HG02884 (cell line): ENCODE results near the gene PIEZO2.
"Not testable (repeated sequence)": the region's sequence is repeated elsewhere in the genome, so short reads cannot be mapped to it uniquely, and the experiment has no call there.

Experiments used
- ATAC-seq: cut with Tn5 transposase; IDR thresholded peaks from one replicate; pipeline ENCODE4 v1.9.1; 2021; ENCODE audit warnings: mild to moderate bottlenecking, moderate library complexity; ENCODE audit not compliant: unreplicated experiment

PIEZO2 gene

DNA sequence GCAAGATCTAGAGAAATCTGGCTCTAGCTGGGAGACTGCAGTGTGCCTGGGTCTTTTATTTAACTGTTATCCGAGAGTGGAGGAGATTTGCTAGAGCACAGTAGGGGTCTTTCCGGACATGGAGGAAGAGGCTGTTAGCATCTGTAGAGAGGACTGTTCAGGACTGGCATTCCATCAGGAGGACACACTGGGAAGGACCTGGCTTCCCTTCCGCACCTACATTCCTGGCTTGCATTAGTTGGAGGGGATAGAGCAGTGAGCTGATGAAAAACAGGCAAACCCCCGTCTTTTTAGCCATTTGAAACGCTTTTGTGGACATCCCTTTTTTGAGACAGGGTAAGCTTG lies 874 bp upstream of the PIEZO2 start:
- no peak for ATAC-seq

DNA sequence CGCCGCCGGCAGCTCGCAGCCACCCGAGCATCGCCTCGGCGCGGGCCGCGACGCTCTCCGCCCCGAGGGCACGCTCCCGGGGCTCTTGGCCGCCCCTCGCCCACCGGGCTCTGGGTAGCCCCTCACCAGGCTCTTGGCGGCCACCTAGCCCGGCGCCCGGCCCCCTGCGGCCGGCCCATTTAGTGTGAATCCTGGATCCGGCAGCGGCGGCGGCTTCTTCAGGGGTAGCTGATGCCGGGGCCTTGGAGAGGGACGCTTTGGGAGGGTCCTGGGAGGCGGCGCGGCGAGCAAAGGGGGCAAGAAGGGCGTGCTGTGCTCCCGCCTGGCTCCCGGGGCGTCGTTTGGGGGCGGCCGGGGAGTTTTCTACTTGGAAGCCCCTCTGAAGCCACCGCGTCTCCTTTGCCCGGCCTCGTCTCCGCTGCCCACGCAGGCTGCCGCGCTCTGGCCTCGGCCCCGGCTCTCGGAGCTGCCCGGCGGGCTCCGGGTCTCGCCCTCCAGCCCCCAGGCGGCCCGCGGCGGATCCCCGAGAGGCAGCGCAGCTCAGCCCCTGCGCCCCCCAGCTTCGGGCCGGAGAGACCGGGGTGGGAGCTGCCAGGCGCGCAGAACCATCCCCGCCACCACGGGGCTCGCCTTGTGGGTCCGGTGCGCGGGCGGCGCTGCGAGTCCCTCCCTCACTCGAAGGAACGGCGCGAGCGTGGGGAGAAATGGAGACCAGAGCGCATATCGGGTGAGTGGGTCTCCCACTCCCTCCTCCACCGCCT lies 509 bp downstream of the PIEZO2 start:
- peak; percentile 12 for ATAC-seq

DNA sequence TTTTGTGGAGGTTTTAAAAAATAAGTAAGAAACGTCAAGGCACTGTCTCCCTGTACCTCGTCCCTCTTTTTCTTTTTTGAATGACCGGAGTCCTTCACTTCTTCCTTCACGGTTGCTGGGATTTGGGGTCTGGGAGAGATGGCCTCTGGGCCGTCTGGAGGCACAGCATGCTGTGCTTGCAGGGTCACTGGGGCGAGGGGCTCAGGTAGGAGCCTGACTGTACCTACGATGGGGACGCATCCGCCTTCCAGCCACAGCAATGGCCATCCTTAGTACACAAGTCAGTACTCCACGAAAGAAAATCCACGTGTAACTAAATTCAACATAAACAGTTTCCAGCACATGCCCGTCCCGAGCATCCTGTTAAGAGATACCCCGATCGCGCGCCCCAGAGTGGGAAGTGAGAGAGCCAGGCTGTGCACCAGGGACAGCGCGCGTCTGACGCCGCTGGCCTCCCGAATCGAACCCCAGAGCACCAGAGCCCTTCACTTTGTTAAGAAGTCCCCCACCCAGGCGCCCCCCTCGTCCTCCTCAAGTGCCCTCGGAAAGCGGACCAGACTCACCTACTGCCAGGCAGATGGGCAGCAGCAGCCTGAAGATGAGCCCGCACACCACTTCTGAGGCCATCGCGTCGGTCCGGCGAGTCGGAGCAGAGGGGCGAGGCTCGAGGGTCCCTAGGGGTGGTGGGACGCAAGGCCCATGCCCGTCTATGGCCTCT lies 1.2 kb downstream of the PIEZO2 start:
- no peak for ATAC-seq

- ATAC-seq = no peak
Measured at GRCh38 chr18:11147371-11147951, 1.9 kb downstream of the PIEZO2 start.

DNA sequence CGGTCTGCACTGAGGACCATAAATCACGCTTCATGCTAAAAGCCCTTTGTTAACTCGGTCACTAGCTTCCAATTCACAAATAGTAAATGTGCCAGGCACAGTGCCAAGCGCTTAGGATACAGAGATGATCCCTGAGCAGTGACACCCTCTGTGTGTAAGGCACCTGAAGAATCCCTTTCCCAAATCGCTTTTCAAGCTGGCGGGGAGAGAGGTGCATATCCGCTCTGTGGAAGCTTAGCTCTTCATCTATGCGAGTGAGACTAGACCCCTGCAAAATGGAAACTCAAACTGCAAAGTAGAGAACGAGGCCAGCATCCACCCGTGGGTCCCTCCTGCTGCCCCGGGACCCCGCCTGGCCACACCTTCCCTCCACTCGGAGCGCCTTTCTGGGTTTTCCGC lies 2.4 kb downstream of the PIEZO2 start:
- ATAC-seq = no peak

DNA sequence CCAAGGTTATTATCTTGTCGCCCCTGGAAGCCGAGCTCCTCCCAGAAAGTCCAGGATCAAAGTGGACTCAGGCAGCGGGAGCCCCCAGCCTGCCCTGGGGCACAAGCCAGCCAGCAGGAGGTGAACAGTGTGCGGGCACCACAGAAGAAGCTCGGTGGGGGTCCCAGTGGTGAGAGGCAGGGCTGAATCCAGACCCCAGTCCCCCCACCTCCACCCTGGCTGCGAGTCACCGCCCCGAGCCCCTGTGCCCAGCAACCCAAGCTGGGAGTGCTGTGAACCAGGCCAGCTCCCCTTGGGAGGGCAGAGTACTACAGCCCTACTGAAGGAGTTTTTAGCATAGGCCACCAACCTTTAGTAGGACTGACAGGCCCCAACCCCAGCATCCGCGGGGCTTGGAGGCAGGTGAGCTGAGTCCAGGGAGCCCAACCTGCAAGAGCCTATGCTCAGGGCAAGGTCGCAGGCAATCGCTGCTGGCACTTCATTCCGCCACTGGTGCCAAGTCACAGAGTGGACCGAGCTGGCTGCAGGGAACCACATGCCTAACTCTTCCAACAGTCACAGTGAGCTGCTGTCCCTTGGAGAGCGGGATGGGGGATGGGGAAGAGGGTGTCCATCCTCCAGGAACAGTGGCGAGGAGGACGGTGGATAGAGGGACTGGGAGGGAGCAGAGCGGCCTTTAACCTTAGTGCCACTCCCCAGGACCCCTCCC lies 3.0 kb downstream of the PIEZO2 start:
- ATAC-seq = no peak

- no peak for ATAC-seq
Measured at GRCh38 chr18:11145413-11146191, 3.8 kb downstream of the PIEZO2 start.

DNA sequence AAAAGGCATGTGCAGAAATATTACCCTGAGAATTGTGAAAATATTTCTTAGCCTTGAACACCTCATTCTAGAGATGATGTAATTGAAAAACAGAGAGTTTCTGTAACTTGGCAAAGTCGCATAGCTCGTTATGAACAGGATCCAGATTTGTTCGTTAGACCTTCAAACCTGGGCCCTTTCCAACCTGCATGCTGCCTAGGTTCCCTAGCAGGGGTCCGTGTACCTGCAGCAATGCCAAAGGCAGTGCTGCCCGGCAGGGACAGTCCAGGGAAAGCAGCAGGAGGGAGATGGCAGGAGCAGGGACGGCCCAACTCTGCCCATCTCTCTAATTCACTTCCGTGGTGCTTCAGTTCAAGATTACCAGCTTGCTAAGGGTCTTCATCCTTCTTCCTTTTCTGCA lies 12.0 kb downstream of the PIEZO2 start:
- no peak for ATAC-seq

- ATAC-seq = no peak
Measured at GRCh38 chr18:11136241-11136640, 13.1 kb downstream of the PIEZO2 start.

DNA sequence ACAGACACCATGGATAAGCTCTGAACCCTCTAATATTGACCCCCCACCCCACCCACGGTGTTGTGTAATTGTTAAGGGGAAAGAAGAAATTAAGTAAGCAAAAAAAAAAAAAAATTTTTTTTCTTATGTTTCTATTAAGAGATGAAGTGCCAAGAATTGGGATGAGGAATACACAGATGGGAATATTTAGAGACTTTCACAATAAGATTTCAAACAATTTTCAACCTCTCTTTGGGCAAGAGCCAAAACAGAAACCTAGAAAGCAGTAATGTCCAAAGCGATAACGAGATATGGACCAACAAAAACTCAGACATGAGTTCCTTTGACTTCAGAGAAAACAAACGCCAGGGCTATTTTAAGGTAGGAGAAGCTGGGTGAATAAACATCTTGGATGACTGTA lies 14.4 kb downstream of the PIEZO2 start:
- no peak for ATAC-seq

DNA sequence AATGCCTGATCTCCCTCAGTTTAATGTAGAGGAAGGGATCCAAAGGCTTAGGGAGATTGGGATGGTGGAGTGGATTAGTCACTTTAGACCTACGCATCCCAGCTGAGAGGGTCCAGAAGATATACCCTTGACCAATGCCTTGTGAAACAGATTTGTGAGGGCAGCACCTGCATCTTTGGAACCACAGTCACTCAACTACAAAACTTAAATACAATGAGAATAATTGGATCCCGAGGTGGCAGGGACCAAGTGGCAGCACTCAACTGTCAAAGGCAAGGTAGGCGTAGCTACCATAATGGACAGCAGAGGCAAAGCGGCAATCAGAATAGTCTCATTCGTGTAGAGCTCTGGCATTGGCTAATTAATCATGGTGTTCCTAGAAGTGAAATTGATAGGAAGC lies 20.3 kb downstream of the PIEZO2 start:
- not testable (repeated sequence) for ATAC-seq

DNA sequence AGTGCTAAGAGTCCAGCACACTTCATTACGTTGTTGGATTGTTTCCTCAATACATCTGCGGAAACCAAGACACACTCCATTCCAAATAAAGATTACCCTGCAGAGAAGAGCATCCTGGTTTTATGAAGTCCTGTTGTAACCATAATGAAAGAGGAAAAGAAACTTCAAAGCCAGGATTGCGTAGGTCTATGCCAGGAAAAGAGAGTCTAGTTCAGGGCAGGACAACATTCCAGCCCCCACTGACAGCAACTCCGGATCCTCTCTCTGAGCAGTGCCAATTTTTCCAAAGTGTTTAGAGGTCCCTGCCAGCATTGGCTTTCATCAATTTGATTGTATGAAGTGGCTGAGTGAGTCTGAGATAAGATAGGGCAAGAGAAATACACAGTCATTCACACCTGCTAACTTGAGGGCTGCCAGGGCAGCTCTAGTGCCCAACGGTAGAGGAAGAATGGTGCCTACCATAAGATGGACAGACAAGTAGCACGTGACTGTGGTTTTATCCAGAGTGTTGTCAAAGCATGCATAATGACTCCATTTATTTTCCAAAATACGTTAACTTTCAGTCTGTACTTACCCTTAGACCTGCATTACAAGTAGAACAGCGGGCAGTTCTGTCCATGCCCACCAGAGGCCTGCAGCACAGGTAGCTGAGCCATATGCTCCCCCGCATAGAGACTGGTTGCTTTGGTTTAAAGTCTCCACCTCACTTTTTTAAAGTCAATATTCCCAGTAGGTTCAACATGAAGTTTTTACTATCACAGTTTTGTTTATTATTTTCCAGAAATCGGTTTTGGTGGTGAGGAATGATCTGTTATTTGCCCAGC lies 23.7 kb downstream of the PIEZO2 start:
- no peak for ATAC-seq

DNA sequence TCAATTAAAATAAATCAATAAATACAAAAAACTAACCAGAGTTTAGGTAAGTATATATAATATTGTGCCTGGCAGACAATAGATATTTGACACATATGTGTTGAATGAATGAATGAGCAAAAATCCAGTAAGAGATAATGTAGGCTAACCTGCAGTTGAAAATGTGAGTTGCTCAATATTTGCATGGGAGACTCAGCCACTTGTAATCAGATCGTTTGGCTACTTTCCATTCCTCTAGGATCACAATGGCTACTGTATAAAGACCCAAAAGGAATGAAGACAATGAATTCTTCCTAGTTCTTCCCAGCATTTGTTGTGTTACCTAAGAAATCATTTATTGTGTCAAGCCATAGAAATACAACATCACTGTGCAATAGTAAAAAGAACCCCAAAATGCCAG lies 25.3 kb downstream of the PIEZO2 start:
- ATAC-seq = no peak

DNA sequence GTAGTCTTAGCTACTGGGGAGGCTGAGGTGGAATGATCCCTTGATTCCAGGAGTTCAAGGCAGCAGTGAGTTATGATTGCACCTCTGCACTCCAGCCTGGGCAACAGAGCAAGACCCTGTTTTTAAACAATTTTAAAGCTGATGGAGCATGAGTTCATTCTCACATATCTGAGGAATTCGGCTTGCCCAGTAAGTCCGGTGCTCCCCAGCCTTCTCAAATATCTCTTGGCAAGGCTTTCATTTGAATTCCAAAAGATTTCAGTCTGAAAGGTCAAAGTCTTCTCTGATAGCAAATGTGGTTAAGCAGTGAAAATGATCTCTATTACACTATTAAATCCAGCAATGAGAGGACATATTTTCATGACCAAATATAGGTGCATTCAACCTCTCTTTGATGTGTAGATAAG lies 27.9 kb downstream of the PIEZO2 start:
- ATAC-seq = no peak

- no peak for ATAC-seq
Measured at GRCh38 chr18:11119959-11120587, 29.3 kb downstream of the PIEZO2 start.

- ATAC-seq = no peak
Measured at GRCh38 chr18:11119550-11119949, 29.8 kb downstream of the PIEZO2 start.

DNA sequence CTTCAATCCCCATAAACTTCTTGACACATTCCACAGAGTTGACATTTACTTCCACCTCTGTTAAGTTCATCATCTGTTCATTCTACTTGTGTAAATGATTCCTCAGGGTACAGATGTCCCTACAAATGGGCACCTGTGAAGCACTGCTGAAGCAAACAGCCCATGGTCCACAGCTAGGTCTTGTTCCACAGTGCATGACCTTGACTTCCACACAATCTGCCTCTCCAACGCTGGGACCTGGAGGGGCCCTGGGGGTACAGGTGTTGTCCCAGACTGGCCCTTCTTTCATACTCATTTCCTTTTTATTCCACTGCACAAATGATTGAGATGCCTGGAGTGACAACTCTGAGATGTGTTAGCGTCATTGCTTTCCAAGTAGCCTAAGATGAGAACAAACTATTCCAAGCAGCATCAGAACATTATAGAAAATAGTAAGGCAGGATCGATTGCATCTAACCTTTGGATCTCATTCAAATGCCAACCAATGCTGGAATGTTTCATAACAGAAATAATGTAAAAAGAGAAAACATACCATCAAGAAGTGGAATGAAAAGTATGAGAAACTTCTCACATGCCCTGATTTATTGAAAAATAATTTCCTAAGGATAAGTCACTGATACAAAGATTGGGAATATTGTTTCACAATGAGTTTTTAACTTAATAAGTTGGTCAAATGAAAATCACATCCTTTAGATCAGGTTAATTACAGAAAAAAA lies 31.2 kb downstream of the PIEZO2 start:
- ATAC-seq = no peak

- no peak for ATAC-seq
Measured at GRCh38 chr18:11115276-11115675, 34.1 kb downstream of the PIEZO2 start.

DNA sequence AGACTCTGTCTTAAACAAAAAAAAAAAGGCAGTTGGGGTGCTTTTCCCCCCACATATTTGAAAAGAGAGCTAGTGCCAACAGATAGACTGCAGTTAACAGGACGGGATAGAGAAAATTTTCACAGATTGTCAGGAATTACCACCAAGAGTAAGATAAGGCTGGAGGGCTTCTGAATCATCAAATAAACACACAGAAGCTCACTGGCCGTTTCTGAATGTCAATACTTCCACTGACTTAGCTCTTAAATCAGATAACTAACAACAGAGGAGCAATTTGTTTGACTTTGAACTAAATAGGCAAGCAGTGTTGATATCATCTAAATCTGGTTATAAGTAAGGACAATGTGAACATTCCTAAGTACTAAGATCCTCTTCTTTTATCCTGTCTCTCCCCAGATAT lies 34.7 kb downstream of the PIEZO2 start:
- no peak for ATAC-seq
